Astrocyte (in vitro differentiated cells and primary cell): ENCODE measurements around the gene KLLN. TPM values are rescaled to one million over a fixed set of nuclear protein-coding genes. Genes with fewer than 3 reads are reported as not detected.
A peak's percentile ranks its signal among the peaks of the same experiment; 100 is the strongest.

ENCODE experiments used
- DNase-seq: peaks from one replicate; pipeline ENCODE4 v3.0.0-alpha.2; 2010; ENCODE audit warnings: low read depth
- FAIRE-seq: peaks from 2 replicates; lab custom pipeline; 2011; peaks lifted over from hg19 to GRCh38; lab: Jason Lieb, UNC
- H2AFZ ChIP-seq: 2 replicates; pipeline ENCODE4 v1.6.0; 2012; ENCODE audit warnings: low read depth, low read length, inconsistent platforms
- H3K27ac ChIP-seq: 2 replicates; pipeline ENCODE4 v1.5.1; 2011; ENCODE audit warnings: low read depth, low read length, inconsistent platforms
- H3K27me3 ChIP-seq: 2 replicates; pipeline ENCODE4 v1.6.0; 2011; ENCODE audit warnings: low read length, inconsistent platforms; ENCODE audit not compliant: insufficient read depth
- H3K36me3 ChIP-seq: 2 replicates; pipeline ENCODE4 v1.5.1; 2011; ENCODE audit warnings: low read length, inconsistent platforms; ENCODE audit not compliant: insufficient read depth
- H3K4me1 ChIP-seq: 2 replicates; pipeline ENCODE4 v1.5.1; 2011; ENCODE audit warnings: low read length, inconsistent platforms; ENCODE audit not compliant: insufficient read depth
- H3K4me2 ChIP-seq: 2 replicates; pipeline ENCODE4 v1.6.0; 2012; ENCODE audit warnings: low read length, inconsistent platforms
- H3K4me3 ChIP-seq: 2 replicates; pipeline ENCODE4 v1.5.1; 2011; ENCODE audit warnings: low read depth, mild to moderate bottlenecking, low read length, inconsistent platforms; ENCODE audit not compliant: insufficient read depth
- H3K79me2 ChIP-seq: 2 replicates; pipeline ENCODE4 v1.6.0; 2012; ENCODE audit warnings: mild to moderate bottlenecking, low read length, inconsistent platforms; ENCODE audit not compliant: insufficient read depth
- H3K9ac ChIP-seq: 2 replicates; pipeline ENCODE4 v1.6.0; 2012; ENCODE audit warnings: mild to moderate bottlenecking, low read length, inconsistent platforms
- H3K9me3 ChIP-seq: 2 replicates; pipeline ENCODE4 v1.5.1; 2012; ENCODE audit warnings: low read depth, mild to moderate bottlenecking, low read length, inconsistent platforms; ENCODE audit not compliant: insufficient read depth
- H4K20me1 ChIP-seq: 2 replicates; pipeline ENCODE4 v1.6.0; 2012; ENCODE audit warnings: low read length, inconsistent platforms; ENCODE audit not compliant: insufficient read depth
- H3K27ac Mint-ChIP-seq: one replicate; pipeline ENCODE4 v1.8.0; 2021; ENCODE audit warnings: mild to moderate bottlenecking, mixed read lengths; ENCODE audit not compliant: unreplicated experiment
- H3K27me3 Mint-ChIP-seq: one replicate; pipeline ENCODE4 v1.8.0; 2021; ENCODE audit warnings: low read depth, mixed read lengths; ENCODE audit not compliant: unreplicated experiment
- H3K36me3 Mint-ChIP-seq: one replicate; pipeline ENCODE4 v1.8.0; 2021; ENCODE audit warnings: low read depth, mixed read lengths; ENCODE audit not compliant: unreplicated experiment
- H3K4me1 Mint-ChIP-seq: one replicate; pipeline ENCODE4 v1.8.0; 2021; ENCODE audit warnings: low read depth, mixed read lengths; ENCODE audit not compliant: unreplicated experiment
- H3K4me3 Mint-ChIP-seq: one replicate; pipeline ENCODE4 v1.8.0; 2021; ENCODE audit warnings: mild to moderate bottlenecking, moderate library complexity, mixed read lengths; ENCODE audit not compliant: unreplicated experiment
- H3K9me3 Mint-ChIP-seq: one replicate; pipeline ENCODE4 v1.8.0; 2021; ENCODE audit warnings: mild to moderate bottlenecking, mixed read lengths; ENCODE audit not compliant: unreplicated experiment
- CTCF ChIP-seq: IDR thresholded peaks from 2 replicates; pipeline ENCODE4 v1.5.1; 2011; ENCODE audit warnings: low read depth, mild to moderate bottlenecking, inconsistent platforms, low read length, moderate library complexity; ENCODE audit not compliant: insufficient read depth
- EZH2 ChIP-seq: IDR thresholded peaks from 2 replicates; pipeline ENCODE4 v1.6.1; 2012; ENCODE audit warnings: mild to moderate bottlenecking, low read length, inconsistent platforms; ENCODE audit not compliant: insufficient read depth
- total RNA-seq: library from RNA; stranded (reverse); gene quantifications from 2 replicates; pipeline ENCODE4 v1.2.1, GENCODE V29; 2021

KLLN gene
- total RNA-seq, 1 donor from 2014 or later, result 1.5 TPM

GRCh38 chr10:87845624-87845998, 17.7 kb downstream of the KLLN start:
- no peaks in the 10 kb centered on the region for H3K9me3 ChIP-seq
- no peaks in the 10 kb centered on the region for H3K27me3 Mint-ChIP-seq
- H3K79me2 ChIP-seq, result no peaks in the 10 kb centered on the region
- peak overlapping the region; percentile 29 for H3K27ac Mint-ChIP-seq
- H3K27ac ChIP-seq, result peak overlapping the region; percentile 80
- no peaks in the 10 kb centered on the region for H3K36me3 Mint-ChIP-seq
- H2AFZ ChIP-seq, result no peak overlapping the region
- H3K36me3 ChIP-seq, result no peaks in the 10 kb centered on the region
- H3K27me3 ChIP-seq, result no peaks in the 10 kb centered on the region
- no peak overlapping the region for H3K9ac ChIP-seq
- H3K4me2 ChIP-seq, result no peak overlapping the region
- H3K4me3 ChIP-seq, result no peak overlapping the region
- H3K4me1 ChIP-seq, result peaks cover 14% of the 10 kb centered on the region
- peaks cover 24% of the 10 kb centered on the region for H3K4me1 Mint-ChIP-seq
- TF ChIP-seq EZH2, result no peak
- TF ChIP-seq CTCF, result no peak
- H3K4me3 Mint-ChIP-seq, result no peak overlapping the region
- no peak for FAIRE-seq
- no peaks in the 10 kb centered on the region for H4K20me1 ChIP-seq
- DNase-seq, result no peak
- H3K9me3 Mint-ChIP-seq, result no peaks in the 10 kb centered on the region

GRCh38 chr10:87844837-87845623, 18.3 kb downstream of the KLLN start:
- Mint-ChIP-seq H3K36me3 (no peaks in the 10 kb centered on the region), H3K4me3 (no peak overlapping the region), H3K27ac (peak overlapping the region; percentile 34), H3K4me1 (peaks cover 24% of the 10 kb centered on the region), H3K27me3 (no peaks in the 10 kb centered on the region), H3K9me3 (no peaks in the 10 kb centered on the region)
- Histone ChIP-seq H3K9me3 (no peaks in the 10 kb centered on the region), H3K9ac (no peak overlapping the region), H3K27ac (peak overlapping the region; percentile 80), H3K79me2 (no peaks in the 10 kb centered on the region), H3K27me3 (no peaks in the 10 kb centered on the region), H4K20me1 (no peaks in the 10 kb centered on the region), H2AFZ (no peak overlapping the region), H3K36me3 (no peaks in the 10 kb centered on the region), H3K4me2 (no peak overlapping the region), H3K4me3 (no peak overlapping the region), H3K4me1 (peaks cover 14% of the 10 kb centered on the region)
- TF ChIP-seq CTCF (no peak), EZH2 (no peak)
- DNase-seq (peak; percentile 70), FAIRE-seq (peak; percentile 26)

GRCh38 chr10:87843714-87844113, 19.6 kb downstream of the KLLN start:
- H3K9me3 Mint-ChIP-seq, result no peaks in the 10 kb centered on the region
- TF ChIP-seq EZH2 (no peak), CTCF (no peak)
- Histone ChIP-seq H3K79me2 (no peaks in the 10 kb centered on the region), H3K4me2 (no peak overlapping the region), H3K27me3 (no peaks in the 10 kb centered on the region), H3K9me3 (no peaks in the 10 kb centered on the region), H3K36me3 (no peaks in the 10 kb centered on the region), H3K27ac (peak overlapping the region; percentile 73), H2AFZ (no peak overlapping the region), H3K9ac (no peak overlapping the region), H3K4me3 (no peak overlapping the region), H3K4me1 (peaks cover 14% of the 10 kb centered on the region), H4K20me1 (no peaks in the 10 kb centered on the region)
- no peaks in the 10 kb centered on the region for H3K36me3 Mint-ChIP-seq
- H3K4me3 Mint-ChIP-seq, result no peak overlapping the region
- peaks cover 24% of the 10 kb centered on the region for H3K4me1 Mint-ChIP-seq
- peak overlapping the region; percentile 89 for H3K27ac Mint-ChIP-seq
- no peaks in the 10 kb centered on the region for H3K27me3 Mint-ChIP-seq
- DNase-seq (no peak), FAIRE-seq (no peak)
